PC-9 (cell line): ENCODE results near the gene KCTD16.

Source experiments
- CTCF ChIP-seq: fragments of 200-600 bp; sonication (generic); conservative IDR thresholded peaks from 2 replicates; pipeline ENCODE4 v1.6.1; 2017; ENCODE audit warnings: mixed run types, antibody characterized with exemption, mild to moderate bottlenecking, moderate library complexity
- EZH2 ChIP-seq: fragments of 200-600 bp; sonication (generic); IDR thresholded peaks from 2 replicates; pipeline ENCODE4 v1.8.0; 2017; ENCODE audit warnings: antibody characterized with exemption, low read depth

DNA sequence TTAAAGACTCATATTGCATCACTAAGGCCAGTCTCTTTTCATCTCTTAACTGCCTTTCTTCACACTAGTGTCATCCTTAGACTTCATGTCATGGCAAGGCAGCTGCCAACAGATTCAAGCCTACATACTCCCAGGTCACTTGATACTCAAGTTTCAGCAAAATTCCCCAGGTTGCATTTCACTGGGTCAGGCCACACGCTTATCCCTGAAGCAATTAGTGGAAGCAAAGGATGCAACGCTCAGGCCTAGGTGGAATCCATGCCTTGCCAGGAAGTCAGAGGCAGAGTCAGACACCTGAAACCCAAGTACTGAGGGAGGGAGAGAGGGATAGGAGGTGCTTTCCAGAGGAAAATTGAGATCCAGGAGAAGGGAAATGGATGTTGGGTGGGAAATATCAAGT, 29.1 kb upstream of the KCTD16 start:
- TF ChIP-seq CTCF (no peak), EZH2 (no peak)
